ENCODE data around the gene PLK4.
"Not testable (repeated sequence)": the region's sequence is repeated elsewhere in the genome, so short reads cannot be mapped to it uniquely, and the experiment has no call there.

PLK4 gene

DNA sequence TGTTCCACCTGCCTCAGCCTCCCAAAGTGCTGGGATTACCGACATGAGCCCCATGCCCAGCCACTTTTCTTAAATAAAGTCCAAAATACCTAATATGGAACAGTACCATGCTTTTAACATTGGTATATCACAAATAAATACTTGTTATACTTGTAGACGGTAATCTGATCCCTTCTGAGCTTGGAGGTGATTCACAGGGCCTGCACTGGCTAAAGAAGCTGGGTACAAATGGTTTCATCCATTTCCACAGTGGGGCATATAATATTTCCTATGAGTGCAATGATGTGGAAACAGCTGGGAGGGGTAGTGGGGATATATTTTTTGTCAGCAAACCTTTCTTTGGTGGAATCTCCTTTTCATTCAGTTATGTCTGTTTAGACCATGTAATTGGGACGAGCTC lies 35.8 kb downstream of the PLK4 start:
- no peak for DNase-seq

DNA sequence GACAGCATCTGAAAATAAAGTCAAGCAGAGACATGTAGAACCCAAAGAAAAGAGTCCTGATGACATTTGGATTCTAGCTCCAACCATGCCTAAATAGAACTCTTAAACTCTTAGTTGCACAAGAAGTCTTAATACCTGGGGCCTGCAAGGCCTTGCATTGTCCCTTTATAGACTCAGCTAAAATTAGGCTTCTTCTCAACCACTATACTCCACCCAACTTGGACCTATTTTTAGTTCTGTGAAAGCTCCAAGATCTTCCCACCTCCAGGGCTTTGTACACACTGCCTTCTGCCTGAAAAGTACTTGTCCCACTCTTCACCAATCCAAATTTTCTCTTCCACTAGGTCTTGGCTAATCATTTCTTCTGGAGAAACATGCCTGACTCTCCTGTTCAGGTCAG lies 36.5 kb downstream of the PLK4 start:
- no peak for DNase-seq

DNA sequence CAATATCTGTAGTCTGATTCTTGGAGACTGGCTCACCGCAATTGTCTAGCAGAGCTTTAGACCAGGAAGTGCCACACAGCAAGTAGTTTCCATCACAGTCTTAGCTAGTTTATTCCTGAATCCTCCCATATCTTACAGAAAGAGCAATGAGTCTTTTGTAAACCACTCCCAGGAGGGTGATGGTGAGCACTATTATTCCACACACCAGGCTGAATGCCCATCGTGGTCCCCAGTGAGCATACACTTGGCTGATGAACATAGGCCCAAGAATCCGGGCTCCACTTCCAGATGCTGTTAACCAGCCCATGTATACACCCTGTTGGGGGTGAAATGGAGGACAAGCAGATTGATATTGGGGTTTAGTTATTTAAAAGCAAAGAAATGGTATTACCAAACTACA lies 39.8 kb downstream of the PLK4 start:
- no peak for DNase-seq

DNA sequence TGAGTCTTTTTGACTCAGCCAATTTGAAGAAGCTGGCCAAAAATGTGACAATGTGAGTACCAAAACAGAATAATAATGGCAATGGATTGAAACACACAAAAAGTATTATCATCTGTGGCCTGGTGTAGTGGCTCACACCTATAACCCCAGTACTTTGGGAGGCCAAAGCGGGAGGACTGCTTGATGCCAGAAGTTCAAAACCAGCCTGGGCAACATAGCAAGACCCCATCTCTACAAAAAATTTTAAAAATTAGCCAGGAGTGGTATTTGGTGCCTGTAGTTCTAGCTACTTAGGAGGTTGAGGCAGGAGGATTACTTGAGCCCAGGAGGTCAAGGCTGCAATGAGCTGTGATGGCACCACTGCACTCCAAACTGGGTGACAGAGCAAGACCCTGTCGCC lies 41.5 kb downstream of the PLK4 start:
- no peak for DNase-seq

DNA sequence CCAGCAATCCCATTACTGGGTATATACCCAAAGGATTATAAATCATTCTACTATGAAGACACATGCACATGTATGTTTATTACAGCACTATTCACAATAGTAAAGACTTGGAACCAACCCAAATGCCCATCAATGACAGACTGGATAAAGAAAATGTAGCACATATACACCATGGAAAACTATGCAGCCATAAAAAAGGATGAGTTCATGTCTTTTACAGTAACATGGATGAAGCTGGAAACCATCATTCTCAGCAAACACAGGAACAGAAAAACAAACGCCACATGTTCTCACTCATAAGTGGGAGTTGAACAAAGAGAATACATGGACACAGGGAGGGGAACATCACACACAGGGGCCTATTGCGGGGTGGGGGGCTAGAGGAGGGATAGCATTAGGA lies 45.0 kb downstream of the PLK4 start:
- not testable (repeated sequence) for DNase-seq

DNA sequence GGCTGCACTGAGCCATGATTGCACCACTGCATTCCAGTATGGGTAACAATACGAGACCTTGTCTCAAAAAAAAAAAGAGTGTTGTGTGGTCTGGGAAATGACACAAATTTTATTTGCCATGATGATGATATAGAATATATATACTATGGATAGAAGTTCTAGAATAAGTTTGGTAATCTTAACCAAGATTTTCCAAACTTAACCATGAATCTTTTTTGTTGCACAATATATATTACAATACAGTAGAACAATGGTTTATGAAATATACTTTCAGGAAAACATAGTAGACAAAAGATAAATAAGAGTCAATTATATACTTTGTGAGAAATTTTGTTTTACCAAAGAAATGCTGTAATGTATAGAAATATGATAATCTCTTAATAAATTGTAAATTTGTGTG lies 49.5 kb downstream of the PLK4 start:
- DNase-seq, result no peak

DNA sequence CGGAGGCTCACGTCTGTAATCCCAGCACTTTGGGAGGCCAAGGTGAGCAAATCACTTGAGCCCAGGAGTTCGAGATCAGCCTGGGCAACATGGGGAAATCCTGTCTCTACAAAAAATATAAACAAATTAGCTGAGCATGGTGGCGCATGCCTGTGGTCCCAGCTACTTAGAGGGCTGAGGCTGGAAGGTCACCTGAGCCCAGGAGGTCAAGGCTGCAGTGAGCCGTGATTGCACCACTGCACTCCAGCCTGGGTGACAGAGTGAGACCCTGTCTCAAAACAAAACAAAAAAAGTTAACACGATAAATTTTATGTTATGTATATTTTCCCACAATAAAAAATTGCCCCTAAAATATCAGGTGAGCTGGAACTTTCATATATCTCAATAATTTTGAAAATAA lies 51.1 kb downstream of the PLK4 start:
- not testable (repeated sequence) for DNase-seq

DNA sequence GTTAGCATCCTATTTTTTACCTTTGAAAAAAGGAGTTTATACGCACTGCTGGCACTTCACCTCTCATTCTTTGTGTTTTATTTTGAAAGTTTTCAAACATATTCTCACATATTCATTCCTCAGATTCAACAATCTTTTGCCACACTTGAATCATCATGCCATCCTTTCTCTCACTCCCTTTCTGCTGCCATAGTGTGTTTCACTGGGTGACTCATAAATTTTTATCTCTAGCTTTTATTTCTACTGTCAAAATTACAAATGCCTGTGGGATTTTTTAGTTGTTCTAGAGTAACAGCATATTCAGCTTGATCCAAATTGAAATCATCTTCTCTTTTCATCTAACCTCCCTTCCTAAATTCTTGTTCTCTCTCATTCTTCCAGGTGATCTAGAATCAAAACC lies 56.3 kb downstream of the PLK4 start:
- DNase-seq, result no peak

All from SHP77 treated with DMSO at 0.1 percent for 48 hours (cell line).